ENCODE measurements around the gene RAI1. TPM values are rescaled to one million over a fixed set of nuclear protein-coding genes. Genes with fewer than 3 reads are reported as not detected.

Gene RAI1
- total RNA-seq, 1 donor from 2014 or later, result 24.7 TPM

DNA sequence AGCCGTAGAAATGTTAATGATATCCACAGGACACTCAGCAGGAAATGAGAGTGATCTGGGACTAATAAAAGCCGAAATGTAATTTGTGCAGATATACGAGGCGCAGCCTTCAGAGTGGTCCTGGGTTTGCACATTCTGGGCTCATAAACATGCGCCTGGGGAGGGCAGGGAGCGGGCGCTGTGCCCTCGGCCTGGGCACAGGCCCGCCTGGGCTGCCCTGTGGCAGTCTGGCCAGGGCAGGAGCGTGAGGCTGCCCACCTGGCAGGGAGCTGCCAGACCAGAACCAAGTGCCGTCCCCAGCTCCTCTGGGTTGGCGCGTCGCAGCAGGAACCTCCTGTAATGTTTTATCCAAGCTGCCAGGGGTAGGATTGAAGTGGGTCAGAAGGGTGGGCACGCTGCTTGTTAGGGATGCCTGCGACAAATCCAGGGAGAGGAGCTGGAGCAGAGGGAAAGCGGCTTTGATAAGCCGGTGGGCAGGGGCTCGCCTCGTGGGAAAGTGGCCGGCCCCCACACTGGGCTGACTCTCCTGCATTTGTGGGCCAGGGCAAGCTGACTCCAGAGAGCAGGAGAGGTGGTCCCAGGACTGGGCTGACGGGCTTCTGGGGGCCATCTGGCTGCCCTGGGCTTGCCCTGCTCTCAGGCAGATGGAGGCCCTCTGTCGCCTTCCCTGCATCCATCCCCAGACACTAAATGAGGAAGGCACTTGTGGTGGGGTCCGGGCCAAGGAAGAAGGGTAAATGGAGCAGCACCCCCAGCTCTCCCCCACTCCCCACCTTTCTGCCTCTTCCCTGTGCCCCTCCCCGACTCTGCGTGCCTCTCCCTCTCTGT is 109.6 kb downstream of the RAI1 start:
- H3K27me3 ChIP-seq, result no peaks in the 10 kb centered on the region
- TF ChIP-seq, protein P1, sequence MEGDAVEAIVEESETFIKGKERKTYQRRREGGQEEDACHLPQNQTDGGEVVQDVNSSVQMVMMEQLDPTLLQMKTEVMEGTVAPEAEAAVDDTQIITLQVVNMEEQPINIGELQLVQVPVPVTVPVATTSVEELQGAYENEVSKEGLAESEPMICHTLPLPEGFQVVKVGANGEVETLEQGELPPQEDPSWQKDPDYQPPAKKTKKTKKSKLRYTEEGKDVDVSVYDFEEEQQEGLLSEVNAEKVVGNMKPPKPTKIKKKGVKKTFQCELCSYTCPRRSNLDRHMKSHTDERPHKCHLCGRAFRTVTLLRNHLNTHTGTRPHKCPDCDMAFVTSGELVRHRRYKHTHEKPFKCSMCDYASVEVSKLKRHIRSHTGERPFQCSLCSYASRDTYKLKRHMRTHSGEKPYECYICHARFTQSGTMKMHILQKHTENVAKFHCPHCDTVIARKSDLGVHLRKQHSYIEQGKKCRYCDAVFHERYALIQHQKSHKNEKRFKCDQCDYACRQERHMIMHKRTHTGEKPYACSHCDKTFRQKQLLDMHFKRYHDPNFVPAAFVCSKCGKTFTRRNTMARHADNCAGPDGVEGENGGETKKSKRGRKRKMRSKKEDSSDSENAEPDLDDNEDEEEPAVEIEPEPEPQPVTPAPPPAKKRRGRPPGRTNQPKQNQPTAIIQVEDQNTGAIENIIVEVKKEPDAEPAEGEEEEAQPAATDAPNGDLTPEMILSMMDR (IDR thresholded peaks at IDR 0.05), result no peak
- H3K4me3 ChIP-seq, result no peak overlapping the region
- no peak overlapping the region for H3K27ac ChIP-seq
- H3K9me3 ChIP-seq, result no peaks in the 10 kb centered on the region
- H3K36me3 ChIP-seq, result peaks cover 19% of the 10 kb centered on the region in 2 donors
- H3K4me1 ChIP-seq, result no peaks in the 10 kb centered on the region
- no peak for DNase-seq (ENCODE audit: low spot score in 2 of 2)
- intact Hi-C loops (cut with DNase I), result no loop called here

DNA sequence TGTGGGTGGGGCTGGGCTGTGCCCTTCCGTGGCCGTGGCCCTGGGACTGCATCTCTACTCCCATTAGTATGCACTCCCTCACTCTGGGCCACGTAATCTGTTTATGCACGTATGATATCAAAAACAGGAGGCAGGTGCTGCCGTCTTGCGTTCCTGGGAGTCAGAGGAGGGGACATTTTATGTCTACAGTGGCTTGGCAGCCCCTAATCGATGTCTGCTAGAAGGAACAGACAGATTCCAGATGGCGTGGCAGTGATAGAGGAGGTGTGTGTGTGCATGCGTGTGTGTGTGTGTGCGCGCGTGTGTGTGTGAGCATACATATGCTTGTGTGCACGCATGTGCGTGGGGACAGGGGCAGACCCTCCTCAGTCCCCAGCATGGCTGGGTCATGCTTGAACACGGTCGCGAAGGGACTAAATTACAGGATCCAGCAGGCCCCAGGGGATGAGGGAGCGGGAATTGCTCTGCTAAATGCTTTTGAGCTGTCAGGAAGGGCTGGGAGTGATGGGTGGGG is 110.8 kb downstream of the RAI1 start:
- no peaks in the 10 kb centered on the region for H3K27me3 ChIP-seq
- no peaks in the 10 kb centered on the region for H3K4me1 ChIP-seq
- H3K9me3 ChIP-seq, result no peaks in the 10 kb centered on the region
- no peak overlapping the region for H3K27ac ChIP-seq
- no peak for DNase-seq (ENCODE audit: low spot score in 2 of 2)
- H3K36me3 ChIP-seq, result peaks cover 27 to 31% of the 10 kb centered on the region in 2 donors
- TF ChIP-seq, protein P1 (IDR thresholded peaks at IDR 0.05), result no peak
- intact Hi-C loops (cut with DNase I), result no loop called here
- H3K4me3 ChIP-seq, result no peak overlapping the region

DNA sequence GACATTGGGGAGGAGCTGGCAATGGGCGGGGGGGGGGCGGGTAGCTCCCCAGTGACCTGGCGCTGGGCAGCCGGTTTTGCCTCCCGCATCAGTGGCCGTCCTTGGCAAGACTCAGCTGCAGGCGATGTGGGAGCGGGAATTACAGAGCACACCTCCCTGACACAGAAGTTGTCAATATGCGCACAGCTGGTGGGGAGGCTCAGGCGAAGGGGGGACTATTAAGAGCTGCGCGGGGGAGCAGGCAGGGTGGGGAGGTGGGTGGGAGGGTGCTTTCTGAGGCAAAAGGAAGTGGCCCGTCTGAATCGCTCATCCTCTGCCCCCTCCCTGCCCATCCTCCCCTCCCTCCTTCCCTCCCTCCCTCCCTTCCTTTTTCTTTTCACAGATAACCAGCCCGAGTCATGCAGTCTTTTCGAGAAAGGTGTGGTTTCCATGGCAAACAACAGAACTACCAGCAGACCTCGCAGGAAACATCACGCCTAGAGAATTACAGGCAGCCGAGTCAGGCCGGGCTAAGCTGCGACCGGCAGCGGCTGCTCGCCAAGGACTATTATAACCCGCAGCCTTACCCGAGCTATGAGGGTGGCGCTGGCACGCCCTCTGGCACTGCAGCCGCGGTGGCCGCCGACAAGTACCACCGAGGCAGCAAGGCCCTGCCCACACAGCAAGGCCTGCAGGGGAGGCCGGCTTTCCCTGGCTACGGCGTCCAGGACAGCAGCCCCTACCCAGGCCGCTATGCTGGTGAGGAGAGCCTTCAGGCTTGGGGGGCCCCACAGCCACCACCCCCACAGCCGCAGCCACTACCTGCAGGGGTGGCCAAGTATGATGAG is 111.5 kb downstream of the RAI1 start:
- DNase-seq (ENCODE audit: low spot score in 2 of 2), result no peak
- Histone ChIP-seq H3K36me3 (peaks cover 34 to 38% of the 10 kb centered on the region in 2 donors), H3K4me3 (no peak overlapping the region), H3K4me1 (no peaks in the 10 kb centered on the region), H3K9me3 (no peaks in the 10 kb centered on the region), H3K27ac (no peak overlapping the region), H3K27me3 (no peaks in the 10 kb centered on the region)
- TF ChIP-seq, protein P1 (IDR thresholded peaks at IDR 0.05), result no peak
- intact Hi-C loops (cut with DNase I), result no loop called here

DNA sequence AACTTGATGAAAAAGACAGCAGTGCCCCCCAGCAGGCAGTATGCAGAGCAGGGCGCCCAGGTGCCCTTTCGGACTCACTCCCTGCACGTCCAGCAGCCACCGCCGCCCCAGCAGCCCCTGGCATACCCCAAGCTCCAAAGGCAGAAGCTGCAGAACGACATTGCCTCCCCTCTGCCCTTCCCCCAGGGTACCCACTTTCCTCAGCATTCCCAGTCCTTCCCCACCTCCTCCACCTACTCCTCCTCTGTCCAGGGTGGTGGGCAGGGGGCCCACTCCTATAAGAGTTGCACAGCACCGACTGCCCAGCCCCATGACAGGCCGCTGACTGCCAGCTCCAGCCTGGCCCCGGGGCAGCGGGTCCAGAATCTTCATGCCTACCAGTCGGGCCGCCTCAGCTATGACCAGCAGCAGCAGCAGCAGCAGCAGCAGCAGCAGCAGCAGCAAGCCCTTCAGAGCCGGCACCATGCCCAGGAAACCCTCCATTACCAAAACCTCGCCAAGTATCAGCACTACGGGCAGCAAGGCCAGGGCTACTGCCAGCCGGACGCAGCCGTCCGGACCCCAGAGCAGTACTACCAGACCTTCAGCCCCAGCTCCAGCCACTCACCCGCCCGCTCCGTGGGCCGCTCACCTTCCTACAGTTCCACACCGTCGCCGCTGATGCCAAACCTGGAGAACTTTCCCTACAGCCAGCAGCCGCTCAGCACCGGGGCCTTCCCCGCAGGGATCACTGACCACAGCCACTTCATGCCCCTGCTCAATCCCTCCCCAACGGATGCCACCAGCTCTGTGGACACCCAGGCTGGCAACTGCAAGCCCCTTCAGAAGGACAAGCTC is 112.3 kb downstream of the RAI1 start:
- Histone ChIP-seq H3K9me3 (no peaks in the 10 kb centered on the region), H3K36me3 (peaks cover 40 to 43% of the 10 kb centered on the region in 2 donors)

More for the DNA sequence above, 112.3 kb downstream of the RAI1 start:
- H3K4me1 ChIP-seq, result no peaks in the 10 kb centered on the region
- H3K27ac ChIP-seq, result no peak overlapping the region
- H3K27me3 ChIP-seq, result no peaks in the 10 kb centered on the region
- H3K4me3 ChIP-seq, result no peak overlapping the region
- DNase-seq (ENCODE audit: low spot score in 2 of 2), result no peak
- intact Hi-C loops (cut with DNase I), result no loop called here
- TF ChIP-seq, protein P1 (IDR thresholded peaks at IDR 0.05), result no peak
